Esophagus muscularis mucosa (tissue), 3 donors: ENCODE results near the gene AKAP6.

Experiments
- CTCF ChIP-seq, 3 experiments: fragments of 200-600 bp in 2 of 3; fragments of 450-650 bp in 1 of 3; sonication (generic) in 2 of 3; IDR thresholded peaks; one replicate each; pipeline ENCODE4 v1.5.1; 2017 to 2019; ENCODE audit warnings: antibody characterized with exemption in 3 of 3, mild to moderate bottlenecking in 2 of 3, moderate library complexity in 1 of 3
- POLR2A ChIP-seq: fragments of 450-650 bp; IDR thresholded peaks from one replicate; pipeline ENCODE4 v1.6.1; 2017; ENCODE audit warnings: antibody characterized with exemption, moderate library complexity, mild to moderate bottlenecking, low read depth
- POLR2AphosphoS5 ChIP-seq, 2 donors: sonication (generic); formaldehyde crosslinking; IDR thresholded peaks; one replicate each; pipeline ENCODE4 v1.6.1; 2017; ENCODE audit warnings: antibody characterized with exemption in 2 of 2

- TF ChIP-seq CTCF (IDR thresholded peaks at IDR 0.05): no peak
- no peak for TF ChIP-seq POLR2A
- no peak for TF ChIP-seq POLR2AphosphoS5 (IDR thresholded peaks at IDR 0.05)
These were observed 471.2 kb downstream of the AKAP6 start for GRCh38 chr14:32800320-32800719.
